Sigmoid colon (tissue), 4 donors: ENCODE results near the gene GAB4.

ENCODE experiments used
- EP300 ChIP-seq, 4 donors: sonication (generic); formaldehyde crosslinking; IDR thresholded peaks; one replicate each; pipeline ENCODE4 v1.6.1; 2017; ENCODE audit warnings: antibody characterized with exemption in 4 of 4
- POLR2AphosphoS5 ChIP-seq, 4 donors: sonication (generic); formaldehyde crosslinking; IDR thresholded peaks; one replicate each; pipeline ENCODE4 v1.6.1; 2017; ENCODE audit warnings: antibody characterized with exemption in 4 of 4
- TF ChIP-seq, protein P1 (sequence below), 4 experiments: fragments of 450-650 bp in 3 of 4; fragments of 200-600 bp in 1 of 4; IDR thresholded peaks; one replicate each; pipeline ENCODE4 v1.5.1; 2016 to 2019; ENCODE audit warnings: antibody characterized with exemption in 4 of 4, mild to moderate bottlenecking in 3 of 4, moderate library complexity in 2 of 4

DNA sequence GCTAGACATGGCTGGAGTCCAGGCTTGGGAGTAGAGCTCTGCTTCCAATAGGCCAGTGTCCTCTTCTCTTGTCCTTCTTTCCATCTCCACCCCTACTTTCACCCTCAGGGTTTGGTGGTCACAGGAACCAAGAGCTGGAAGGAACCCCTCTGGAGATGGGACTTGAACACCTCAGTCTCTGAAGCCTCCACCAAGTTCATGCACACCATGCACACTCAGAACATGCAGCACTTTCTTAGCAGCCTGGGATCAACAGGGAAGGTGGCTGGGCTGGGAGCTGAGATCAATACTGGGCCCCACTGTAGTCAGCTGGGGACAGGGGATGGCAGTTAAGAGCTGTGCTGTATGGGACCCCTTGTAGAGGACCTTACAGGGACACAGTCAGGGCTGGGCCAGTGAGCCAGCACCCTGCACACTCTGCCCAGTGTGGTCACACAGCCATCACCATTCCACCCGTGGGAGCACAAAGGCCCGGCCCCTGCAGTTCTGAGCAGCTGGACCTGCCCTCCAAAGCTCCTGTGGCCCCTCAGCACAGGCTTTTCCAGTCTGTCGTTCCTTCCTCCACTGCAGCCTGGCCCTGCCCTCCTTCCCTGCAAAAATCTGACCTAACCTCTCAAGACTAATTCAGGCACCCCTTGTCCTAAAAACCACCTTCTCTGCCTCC, 47.7 kb downstream of the GAB4 start:
- TF ChIP-seq, protein P1, sequence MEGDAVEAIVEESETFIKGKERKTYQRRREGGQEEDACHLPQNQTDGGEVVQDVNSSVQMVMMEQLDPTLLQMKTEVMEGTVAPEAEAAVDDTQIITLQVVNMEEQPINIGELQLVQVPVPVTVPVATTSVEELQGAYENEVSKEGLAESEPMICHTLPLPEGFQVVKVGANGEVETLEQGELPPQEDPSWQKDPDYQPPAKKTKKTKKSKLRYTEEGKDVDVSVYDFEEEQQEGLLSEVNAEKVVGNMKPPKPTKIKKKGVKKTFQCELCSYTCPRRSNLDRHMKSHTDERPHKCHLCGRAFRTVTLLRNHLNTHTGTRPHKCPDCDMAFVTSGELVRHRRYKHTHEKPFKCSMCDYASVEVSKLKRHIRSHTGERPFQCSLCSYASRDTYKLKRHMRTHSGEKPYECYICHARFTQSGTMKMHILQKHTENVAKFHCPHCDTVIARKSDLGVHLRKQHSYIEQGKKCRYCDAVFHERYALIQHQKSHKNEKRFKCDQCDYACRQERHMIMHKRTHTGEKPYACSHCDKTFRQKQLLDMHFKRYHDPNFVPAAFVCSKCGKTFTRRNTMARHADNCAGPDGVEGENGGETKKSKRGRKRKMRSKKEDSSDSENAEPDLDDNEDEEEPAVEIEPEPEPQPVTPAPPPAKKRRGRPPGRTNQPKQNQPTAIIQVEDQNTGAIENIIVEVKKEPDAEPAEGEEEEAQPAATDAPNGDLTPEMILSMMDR (IDR thresholded peaks at IDR 0.05) = no peak
- TF ChIP-seq EP300 (IDR thresholded peaks at IDR 0.05) (no peak), POLR2AphosphoS5 (IDR thresholded peaks at IDR 0.05) (no peak)
